Breast epithelium (tissue), 4 donors: ENCODE data around the gene INTS1. TPM values are rescaled to one million over a fixed set of nuclear protein-coding genes. Genes with fewer than 3 reads are reported as not detected.

ENCODE experiments used
- DNase-seq, 2 donors: peaks; one replicate each; pipeline ENCODE4 v3.0.0-alpha.2; 2019; ENCODE audit warnings: low spot score in 2 of 2
- H3K27ac ChIP-seq, 2 donors: fragments of 200-600 bp; sonication (generic) in 1 of 2; one replicate each; pipeline ENCODE4 v1.5.1; 2016 to 2019; ENCODE audit warnings: mild to moderate bottlenecking in 1 of 2
- H3K27me3 ChIP-seq, 2 donors: fragments of 200-600 bp; sonication (generic) in 1 of 2; one replicate each; pipeline versions ENCODE4 v1.5.1 to v1.6.0; 2017 to 2019; ENCODE audit warnings: control low read depth in 1 of 2, mild to moderate bottlenecking in 1 of 2
- H3K36me3 ChIP-seq: fragments of 200-600 bp; one replicate; pipeline ENCODE4 v1.5.1; 2019
- H3K4me1 ChIP-seq, 2 donors: fragments of 200-600 bp; sonication (generic); one replicate each; pipeline ENCODE4 v1.5.1; 2016 to 2019; ENCODE audit warnings: control low read depth in 1 of 2
- H3K4me3 ChIP-seq, 3 donors: fragments of 200-600 bp; sonication (generic); 1 replicate in 2 of 3; 2 replicates in 1 of 3; pipeline ENCODE4 v1.5.1; 2016 to 2019; ENCODE audit warnings: mild to moderate bottlenecking in 3 of 3, moderate library complexity in 2 of 3
- H3K9me3 ChIP-seq, 2 donors: fragments of 200-600 bp; sonication (generic) in 1 of 2; one replicate each; pipeline ENCODE4 v1.5.1; 2016 to 2019; ENCODE audit warnings: control low read depth in 1 of 2
- CTCF ChIP-seq, 3 donors: fragments of 450-650 bp; IDR thresholded peaks; one replicate each; pipeline ENCODE4 v1.5.1; 2016 to 2017; ENCODE audit warnings: antibody characterized with exemption in 3 of 3, mild to moderate bottlenecking in 3 of 3, moderate library complexity in 3 of 3
- POLR2A ChIP-seq: fragments of 450-650 bp; IDR thresholded peaks from one replicate; pipeline ENCODE4 v1.6.1; 2016; ENCODE audit warnings: antibody characterized with exemption, mild to moderate bottlenecking, moderate library complexity
- POLR2AphosphoS5 ChIP-seq, 3 donors: sonication (generic); formaldehyde crosslinking; IDR thresholded peaks; one replicate each; pipeline ENCODE4 v1.6.1; 2017; ENCODE audit warnings: antibody characterized with exemption in 3 of 3
- intact Hi-C: fragments of 100-400 bp; cut with DNase I; formaldehyde crosslinking; loops from one replicate; pipeline ENCODE4 v1.15.1; 2023; ENCODE audit warnings: low total_unique reads
- total RNA-seq, 3 donors: library from RNA; depleted of rRNA; stranded (reverse); fragments of >200 nt; gene quantifications; one replicate each; pipeline ENCODE4 v1.1.0, GENCODE V29; 2016

INTS1 gene
- total RNA-seq, 3 donors from 2014 or later, result 27.5 to 32.1 (median 27.7) TPM

GRCh38 chr7:1529383-1530116 is 25.4 kb upstream of the INTS1 start:
- DNase-seq, result no peak

GRCh38 chr7:1526271-1526754 is 22.1 kb upstream of the INTS1 start:
- H3K9me3 ChIP-seq, result no peaks in the 10 kb centered on the region
- intact Hi-C loops, result no loop called here
- H3K4me1 ChIP-seq, result no peaks in the 10 kb centered on the region
- H3K4me3 ChIP-seq, result peak overlapping the region in 2 of 3 donors; percentile 20 to 44
- H3K27ac ChIP-seq, result no peak overlapping the region
- no peaks in the 10 kb centered on the region for H3K36me3 ChIP-seq
- TF ChIP-seq POLR2AphosphoS5 (IDR thresholded peaks at IDR 0.05) (no peak), POLR2A (no peak), CTCF (IDR thresholded peaks at IDR 0.05) (no peak)
- no peak for DNase-seq
- H3K27me3 ChIP-seq, result peaks cover 0 to 6% of the 10 kb centered on the region in 2 donors

More at GRCh38 chr7:1529383-1530116, 25.4 kb upstream of the INTS1 start:
- TF ChIP-seq CTCF (IDR thresholded peaks at IDR 0.05) (no peak), POLR2A (no peak), POLR2AphosphoS5 (IDR thresholded peaks at IDR 0.05) (no peak)
- Histone ChIP-seq H3K4me1 (peaks cover 0 to 15% of the 10 kb centered on the region in 2 donors), H3K27ac (no peak overlapping the region), H3K36me3 (no peaks in the 10 kb centered on the region), H3K27me3 (no peaks in the 10 kb centered on the region), H3K9me3 (no peaks in the 10 kb centered on the region), H3K4me3 (peak overlapping the region in 1 of 3 donors; percentile 84)
- intact Hi-C loops, result no loop called here

- Histone ChIP-seq H3K27ac (no peak overlapping the region), H3K4me1 (no peaks in the 10 kb centered on the region), H3K27me3 (peaks cover 0 to 6% of the 10 kb centered on the region in 2 donors), H3K4me3 (no peak overlapping the region), H3K9me3 (no peaks in the 10 kb centered on the region), H3K36me3 (no peaks in the 10 kb centered on the region)
- DNase-seq, result no peak
- intact Hi-C loops, result no loop called here
- no peak for TF ChIP-seq POLR2AphosphoS5 (IDR thresholded peaks at IDR 0.05)
- TF ChIP-seq POLR2A, result no peak
- TF ChIP-seq CTCF (IDR thresholded peaks at IDR 0.05), result no peak
Measured at GRCh38 chr7:1525409-1525808, 21.2 kb upstream of the INTS1 start.

- intact Hi-C loops, result no loop called here
- no peaks in the 10 kb centered on the region for H3K9me3 ChIP-seq
- no peak for DNase-seq
- no peak overlapping the region for H3K27ac ChIP-seq
- H3K36me3 ChIP-seq, result no peaks in the 10 kb centered on the region
- peaks cover 0 to 6% of the 10 kb centered on the region in 2 donors for H3K27me3 ChIP-seq
- no peaks in the 10 kb centered on the region for H3K4me1 ChIP-seq
- no peak overlapping the region for H3K4me3 ChIP-seq
- TF ChIP-seq CTCF (IDR thresholded peaks at IDR 0.05) (no peak), POLR2A (no peak), POLR2AphosphoS5 (IDR thresholded peaks at IDR 0.05) (no peak)
Measured at GRCh38 chr7:1523844-1524243, 19.7 kb upstream of the INTS1 start.

- Histone ChIP-seq H3K4me3 (no peak overlapping the region), H3K4me1 (no peaks in the 10 kb centered on the region), H3K27ac (no peak overlapping the region), H3K27me3 (peaks cover 0 to 6% of the 10 kb centered on the region in 2 donors), H3K9me3 (no peaks in the 10 kb centered on the region), H3K36me3 (no peaks in the 10 kb centered on the region)
- TF ChIP-seq POLR2AphosphoS5 (IDR thresholded peaks at IDR 0.05) (no peak), CTCF (IDR thresholded peaks at IDR 0.05) (no peak), POLR2A (no peak)
- DNase-seq, result no peak
- intact Hi-C loops, result no loop called here
Measured at GRCh38 chr7:1523208-1523607, 19.0 kb upstream of the INTS1 start.
